Medulla oblongata (tissue), 1 donor: ENCODE data around the gene LILRA6.
"Not testable (repeated sequence)": the region's sequence is repeated elsewhere in the genome, so short reads cannot be mapped to it uniquely, and the experiment has no call there.

ENCODE experiments used
- DNase-seq: peaks from one replicate; pipeline ENCODE4 v3.0.0-alpha.2; 2015; ENCODE audit errors: extremely low spot score

The LILRA6 gene

GRCh38 chr19:54231077-54231931, 11.3 kb downstream of the LILRA6 start:
- peak; percentile 95 for DNase-seq

- DNase-seq: no peak
These were observed 12.6 kb downstream of the LILRA6 start for GRCh38 chr19:54230031-54230430.

- DNase-seq: no peak
These were observed 13.4 kb downstream of the LILRA6 start for GRCh38 chr19:54229146-54229545.

GRCh38 chr19:54224619-54225018, 18.0 kb downstream of the LILRA6 start:
- not testable (repeated sequence) for DNase-seq

- not testable (repeated sequence) for DNase-seq
These were observed 18.7 kb downstream of the LILRA6 start for GRCh38 chr19:54223937-54224281.

- DNase-seq: not testable (repeated sequence)
These were observed 19.2 kb downstream of the LILRA6 start for GRCh38 chr19:54223277-54223936.

- not testable (repeated sequence) for DNase-seq
These were observed 19.9 kb downstream of the LILRA6 start, which contains the start of gene LILRB3 for GRCh38 chr19:54222474-54223276. TSS of gene LILRB3 (minus strand) at chr19:54223007. CDS start at chr19:54222976, 31 bp downstream.

GRCh38 chr19:54221947-54222346, 20.6 kb downstream of the LILRA6 start:
- DNase-seq: not testable (repeated sequence)

GRCh38 chr19:54219702-54220101, 22.9 kb downstream of the LILRA6 start:
- DNase-seq: not testable (repeated sequence)

- no peak for DNase-seq
These were observed 23.5 kb downstream of the LILRA6 start for GRCh38 chr19:54218960-54219661.

- DNase-seq: no peak
These were observed 24.3 kb downstream of the LILRA6 start for GRCh38 chr19:54218259-54218658.

- not testable (repeated sequence) for DNase-seq
These were observed 24.9 kb downstream of the LILRA6 start for GRCh38 chr19:54217517-54218247.

GRCh38 chr19:54216869-54217268, 25.7 kb downstream of the LILRA6 start:
- no peak for DNase-seq

GRCh38 chr19:54214734-54215133, 27.9 kb downstream of the LILRA6 start:
- DNase-seq: not testable (repeated sequence)

GRCh38 chr19:54214217-54214616, 28.4 kb downstream of the LILRA6 start:
- not testable (repeated sequence) for DNase-seq

- no peak for DNase-seq
These were observed 31.4 kb downstream of the LILRA6 start for GRCh38 chr19:54211235-54211634.

GRCh38 chr19:54209811-54210494, 32.6 kb downstream of the LILRA6 start:
- peak; percentile 95 for DNase-seq

GRCh38 chr19:54209058-54209810, 33.4 kb downstream of the LILRA6 start:
- peak; percentile 67 for DNase-seq

- DNase-seq: no peak
These were observed 33.9 kb downstream of the LILRA6 start for GRCh38 chr19:54208784-54209057.
